Transverse colon (tissue), 4 donors: ENCODE measurements around the gene GUCY1B1. TPM values are rescaled to one million over a fixed set of nuclear protein-coding genes. Genes with fewer than 3 reads are reported as not detected.
A peak's percentile ranks its signal among the peaks of the same experiment; 100 is the strongest.
"Not testable (repeated sequence)": the region's sequence is repeated elsewhere in the genome, so short reads cannot be mapped to it uniquely, and the experiment has no call there.

ENCODE experiments used
- DNase-seq: peaks from one replicate; pipeline ENCODE4 v3.0.0-alpha.2; 2019
- H3K27ac ChIP-seq, 4 donors: fragments of 200-600 bp; sonication (generic); 2 replicates each; pipeline ENCODE4 v1.5.1; 2016 to 2018; ENCODE audit warnings: inconsistent platforms in 4 of 4
- H3K27me3 ChIP-seq: fragments of 200-600 bp; sonication (generic); 2 replicates; pipeline ENCODE4 v1.5.1; 2017; ENCODE audit warnings: inconsistent platforms
- H3K36me3 ChIP-seq, 4 donors: fragments of 200-600 bp; sonication (generic); 2 replicates each; pipeline ENCODE4 v1.5.1; 2017 to 2019; ENCODE audit warnings: inconsistent platforms in 4 of 4
- H3K4me1 ChIP-seq, 4 donors: fragments of 200-600 bp; sonication (generic); 2 replicates each; pipeline ENCODE4 v1.5.1; 2017 to 2020; ENCODE audit warnings: inconsistent platforms in 4 of 4
- H3K4me3 ChIP-seq, 4 donors: fragments of 200-600 bp; sonication (generic); 1 replicate in 1 of 4; 2 replicates in 3 of 4; pipeline versions ENCODE4 v1.5.1 to v1.6.1; 2017 to 2019; ENCODE audit warnings: inconsistent platforms in 4 of 4
- H3K9me3 ChIP-seq, 2 donors: fragments of 200-600 bp; sonication (generic); 2 replicates each; pipeline ENCODE4 v1.5.1; 2017 to 2019; ENCODE audit warnings: inconsistent platforms in 2 of 2
- CTCF ChIP-seq, 5 experiments: fragments of 200-600 bp in 3 of 5; fragments of 450-650 bp in 2 of 5; sonication (generic) in 3 of 5; IDR thresholded peaks; 1 replicate in 2 of 5; 2 replicates in 3 of 5; pipeline ENCODE4 v1.5.1; 2016 to 2017; ENCODE audit warnings: antibody characterized with exemption in 5 of 5, inconsistent platforms in 3 of 5, mild to moderate bottlenecking in 2 of 5, moderate library complexity in 1 of 5
- EP300 ChIP-seq: sonication (generic); formaldehyde crosslinking; IDR thresholded peaks from one replicate; pipeline ENCODE4 v1.6.1; 2017; ENCODE audit warnings: antibody characterized with exemption, low read depth
- POLR2A ChIP-seq: fragments of 450-650 bp; IDR thresholded peaks from one replicate; pipeline ENCODE4 v1.6.1; 2016; ENCODE audit warnings: antibody characterized with exemption, mild to moderate bottlenecking, moderate library complexity
- POLR2AphosphoS5 ChIP-seq, 3 donors: sonication (generic); formaldehyde crosslinking; IDR thresholded peaks; one replicate each; pipeline ENCODE4 v1.6.1; 2016; ENCODE audit warnings: antibody characterized with exemption in 3 of 3
- WGBS, 2 donors: methylation state at CpG; one replicate each; pipeline ENCODE4 v1.1.5; 2018; ENCODE audit warnings: low coverage in 1 of 2; 5-methylcytosine and 5-hydroxymethylcytosine counted together
- in situ Hi-C, 4 donors: fragments of 200-750 bp; cut with MboI; loops; one replicate each; pipeline versions ENCODE4 v1.15.0 to v1.15.1; 2017; ENCODE audit warnings: low sequenced_read_pairs in 3 of 4, low pct_ligation_motif_present in 1 of 4, low pct_unique_long_range_greater_than_20kb in 1 of 4
- intact Hi-C: fragments of 100-400 bp; cut with DNase I; formaldehyde crosslinking; loops from one replicate; pipeline ENCODE4 v1.15.1; 2023; ENCODE audit warnings: low total_unique reads
- total RNA-seq, 4 donors: library from RNA; depleted of rRNA; stranded (reverse); fragments of >200 nt; gene quantifications; one replicate each; pipeline ENCODE4 v1.1.0, GENCODE V29; 2016

GUCY1B1 gene
- total RNA-seq, 4 donors from 2014 or later: 6.0 to 20.3 (median 10.6) TPM

GRCh38 chr4:155789391-155789790 is 30.6 kb downstream of the GUCY1B1 start:
- Histone ChIP-seq H3K4me3 (no peak overlapping the region), H3K27ac (peak overlapping the region in 2 of 4 donors; percentile 7 to 40), H3K9me3 (no peaks in the 10 kb centered on the region), H3K36me3 (no peaks in the 10 kb centered on the region), H3K27me3 (no peaks in the 10 kb centered on the region), H3K4me1 (peaks cover 0 to 1% (median 0%) of the 10 kb centered on the region in 4 donors)
- DNase-seq: no peak
- 53 to 54% methylated on average over 6 of the region's 6 CpGs for WGBS, 2 donors
- TF ChIP-seq POLR2AphosphoS5 (IDR thresholded peaks at IDR 0.05): no peak
- TF ChIP-seq CTCF (IDR thresholded peaks at IDR 0.05): no peak
- TF ChIP-seq POLR2A: no peak
- no peak for TF ChIP-seq EP300
- in situ Hi-C loops: loop anchor here in 2 of 4 donors (10.0 to 25.0 kb wide), 2 partner anchors 345 to 352 kb away; no protein-coding TSS in a partner anchor
- intact Hi-C loops: loop anchor here (10.0 kb wide), 1 partner anchor 345 kb away; no protein-coding TSS in a partner anchor

- intact Hi-C loops (loop anchor here (10.0 kb wide), 1 partner anchor 345 kb away; no protein-coding TSS in a partner anchor), in situ Hi-C loops (loop anchor here (10.0 to 25.0 kb wide), 2 partner anchors 345 to 353 kb away; no protein-coding TSS in a partner anchor)
- TF ChIP-seq POLR2A (no peak), CTCF (IDR thresholded peaks at IDR 0.05) (no peak), POLR2AphosphoS5 (IDR thresholded peaks at IDR 0.05) (no peak), EP300 (no peak)
- no peak for DNase-seq
- Histone ChIP-seq H3K36me3 (no peaks in the 10 kb centered on the region), H3K4me1 (no peaks in the 10 kb centered on the region), H3K4me3 (no peak overlapping the region), H3K27me3 (no peaks in the 10 kb centered on the region), H3K27ac (no peak overlapping the region), H3K9me3 (no peaks in the 10 kb centered on the region)
- WGBS, 2 donors: 44 to 53% methylated on average over 3 of the region's 3 CpGs
Observed at GRCh38 chr4:155789982-155790381, 31.2 kb downstream of the GUCY1B1 start.

GRCh38 chr4:155794589-155795236 is 35.9 kb downstream of the GUCY1B1 start:
- Histone ChIP-seq H3K27me3 (no peaks in the 10 kb centered on the region), H3K9me3 (no peaks in the 10 kb centered on the region), H3K4me3 (no peak overlapping the region), H3K27ac (no peak overlapping the region), H3K4me1 (no peaks in the 10 kb centered on the region), H3K36me3 (no peaks in the 10 kb centered on the region)
- WGBS, 2 donors: 75 to 80% methylated on average over 1 of the region's 1 CpG
- intact Hi-C loops (no loop called here), in situ Hi-C loops (loop anchor here in 3 of 4 donors (10.0 to 25.0 kb wide), 2 partner anchors 350 to 357 kb away; no protein-coding TSS in a partner anchor)
- no peak for DNase-seq
- TF ChIP-seq CTCF (IDR thresholded peaks at IDR 0.05) (no peak), POLR2A (no peak), EP300 (no peak), POLR2AphosphoS5 (IDR thresholded peaks at IDR 0.05) (no peak)

GRCh38 chr4:155795991-155796390 is 37.2 kb downstream of the GUCY1B1 start:
- intact Hi-C loops (no loop called here), in situ Hi-C loops (loop anchor here in 3 of 4 donors (10.0 to 25.0 kb wide), 2 partner anchors 351 to 359 kb away; no protein-coding TSS in a partner anchor)
- Histone ChIP-seq H3K36me3 (no peaks in the 10 kb centered on the region), H3K9me3 (no peaks in the 10 kb centered on the region), H3K4me3 (no peak overlapping the region), H3K27ac (no peak overlapping the region), H3K27me3 (no peaks in the 10 kb centered on the region), H3K4me1 (no peaks in the 10 kb centered on the region)
- DNase-seq: no peak
- TF ChIP-seq POLR2AphosphoS5 (IDR thresholded peaks at IDR 0.05) (no peak), POLR2A (no peak), CTCF (IDR thresholded peaks at IDR 0.05) (peak in 2 of 5 experiments; percentile 17 to 30)
- 60 to 63% methylated on average over 1 to 3 of the region's 3 CpGs for WGBS, 2 donors

GRCh38 chr4:155797581-155797980 is 38.8 kb downstream of the GUCY1B1 start:
- DNase-seq, H3K9me3 ChIP-seq, H3K4me3 ChIP-seq, H3K27ac ChIP-seq, H3K36me3 ChIP-seq, H3K27me3 ChIP-seq, intact Hi-C loops: not testable (repeated sequence)
- in situ Hi-C loops: loop anchor here in 3 of 4 donors (10.0 to 25.0 kb wide), 2 partner anchors 353 to 360 kb away; no protein-coding TSS in a partner anchor
- H3K4me1 ChIP-seq: peaks cover 0 to 11% (median 6%) of the 10 kb centered on the region in 4 donors
- 87 to 89% methylated on average over 4 of the region's 4 CpGs for WGBS, 2 donors
